Activated naive CD4-positive, alpha-beta T cell treated with anti-CD3 and anti-CD28 coated beads for 36 hours (primary cell): ENCODE data around the gene CDYL2. TPM values are rescaled to one million over a fixed set of nuclear protein-coding genes. Genes with fewer than 3 reads are reported as not detected.

ENCODE experiments used
- CTCF ChIA-PET: fragments of 350-600 bp; sonication (Branson Sonifier 250); formaldehyde crosslinking; loops from one replicate; lab custom pipeline; 2021; ENCODE audit warnings: antibody characterized with exemption; lab: Charles Lee
- DNase-seq: peaks from one replicate; pipeline ENCODE4 v3.0.0-alpha.2; 2020
- H3K27ac Mint-ChIP-seq: one replicate; pipeline ENCODE4 v1.8.0; 2021; ENCODE audit warnings: mild to moderate bottlenecking, mixed read lengths
- H3K27me3 Mint-ChIP-seq: one replicate; pipeline ENCODE4 v1.8.0; 2021; ENCODE audit warnings: low read depth, mixed read lengths
- H3K36me3 Mint-ChIP-seq: one replicate; pipeline ENCODE4 v1.8.0; 2021; ENCODE audit warnings: low read depth, mixed read lengths
- H3K4me1 Mint-ChIP-seq: one replicate; pipeline ENCODE4 v1.8.0; 2021; ENCODE audit warnings: low read depth, mixed read lengths
- H3K4me3 Mint-ChIP-seq: one replicate; pipeline ENCODE4 v1.8.0; 2021; ENCODE audit warnings: mild to moderate bottlenecking, moderate library complexity, mixed read lengths
- H3K9me3 Mint-ChIP-seq: one replicate; pipeline ENCODE4 v1.8.0; 2021; ENCODE audit warnings: mixed read lengths
- intact Hi-C: fragments of 100-400 bp; cut with micrococcal nuclease; formaldehyde crosslinking; loops from one replicate; pipeline ENCODE4 v1.15.1; 2023
- total RNA-seq, 2 experiments: library from RNA; stranded (reverse); gene quantifications; one replicate each; pipeline ENCODE4 v1.2.3, GENCODE V29; 2021

The CDYL2 gene
- total RNA-seq, 2 experiments from 2014 or later, result 10.1 to 12.7 TPM

DNA sequence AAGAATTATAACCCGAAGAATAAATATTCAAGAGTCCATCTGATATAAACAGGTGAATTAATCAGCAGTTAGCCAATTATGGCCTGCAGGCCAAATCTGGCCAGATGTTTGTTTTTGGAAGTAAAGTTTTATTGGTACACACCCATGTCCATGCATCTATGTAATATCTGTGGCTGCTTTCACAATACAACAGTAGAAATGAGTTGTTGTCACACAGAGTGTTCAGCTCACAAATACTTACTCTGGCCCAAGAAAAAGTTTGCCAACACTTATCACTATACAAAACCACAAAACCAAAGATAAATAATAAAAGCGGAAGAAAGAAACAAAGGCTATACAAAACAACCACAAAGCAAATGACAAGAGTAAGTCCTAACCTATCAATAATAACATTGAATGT, 109.4 kb downstream of the CDYL2 start:
- H3K36me3 Mint-ChIP-seq, result peaks cover 4% of the 10 kb centered on the region
- no peaks in the 10 kb centered on the region for H3K27me3 Mint-ChIP-seq
- peaks cover 33% of the 10 kb centered on the region for H3K4me1 Mint-ChIP-seq
- H3K9me3 Mint-ChIP-seq, result peaks cover 5% of the 10 kb centered on the region
- DNase-seq, result no peak
- CTCF ChIA-PET, result interaction anchor here (0.6 kb wide), 1 partner anchor 168 kb away, joined by 3 read pairs; no protein-coding TSS in a partner anchor
- intact Hi-C loops, result no loop called here
- no peak overlapping the region for H3K4me3 Mint-ChIP-seq
- H3K27ac Mint-ChIP-seq, result no peak overlapping the region

DNA sequence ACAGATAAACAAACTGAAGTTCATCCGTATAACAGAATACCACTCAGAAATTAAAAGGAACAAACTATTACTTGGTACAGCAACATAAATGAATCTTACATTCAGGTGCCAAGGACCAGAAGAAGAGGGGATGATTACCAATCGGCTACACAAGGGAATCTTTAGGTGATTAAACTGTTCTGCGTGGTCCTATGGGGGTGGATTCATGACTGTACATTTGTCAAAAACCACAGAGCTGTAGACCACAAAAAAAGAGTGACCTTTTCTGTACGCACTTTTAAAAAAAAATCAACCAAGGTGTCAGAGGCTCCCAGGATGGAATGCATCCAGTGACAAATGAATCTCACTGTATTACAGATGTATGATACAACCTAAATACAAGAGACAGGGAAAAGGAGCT, 110.8 kb downstream of the CDYL2 start:
- H3K4me3 Mint-ChIP-seq, result no peak overlapping the region
- H3K27me3 Mint-ChIP-seq, result no peaks in the 10 kb centered on the region
- no peak for DNase-seq
- intact Hi-C loops, result no loop called here
- CTCF ChIA-PET, result no interaction called here
- no peak overlapping the region for H3K27ac Mint-ChIP-seq
- peaks cover 3% of the 10 kb centered on the region for H3K9me3 Mint-ChIP-seq
- peaks cover 4% of the 10 kb centered on the region for H3K36me3 Mint-ChIP-seq
- H3K4me1 Mint-ChIP-seq, result peaks cover 29% of the 10 kb centered on the region

- Mint-ChIP-seq H3K9me3 (peaks cover 1% of the 10 kb centered on the region), H3K27ac (no peak overlapping the region), H3K27me3 (no peaks in the 10 kb centered on the region), H3K36me3 (peaks cover under 1% of the 10 kb centered on the region), H3K4me1 (peaks cover 29% of the 10 kb centered on the region), H3K4me3 (no peak overlapping the region)
- intact Hi-C loops, result no loop called here
- DNase-seq, result no peak
- CTCF ChIA-PET, result no interaction called here
Observed at GRCh38 chr16:80692270-80692669, 112.1 kb downstream of the CDYL2 start.

DNA sequence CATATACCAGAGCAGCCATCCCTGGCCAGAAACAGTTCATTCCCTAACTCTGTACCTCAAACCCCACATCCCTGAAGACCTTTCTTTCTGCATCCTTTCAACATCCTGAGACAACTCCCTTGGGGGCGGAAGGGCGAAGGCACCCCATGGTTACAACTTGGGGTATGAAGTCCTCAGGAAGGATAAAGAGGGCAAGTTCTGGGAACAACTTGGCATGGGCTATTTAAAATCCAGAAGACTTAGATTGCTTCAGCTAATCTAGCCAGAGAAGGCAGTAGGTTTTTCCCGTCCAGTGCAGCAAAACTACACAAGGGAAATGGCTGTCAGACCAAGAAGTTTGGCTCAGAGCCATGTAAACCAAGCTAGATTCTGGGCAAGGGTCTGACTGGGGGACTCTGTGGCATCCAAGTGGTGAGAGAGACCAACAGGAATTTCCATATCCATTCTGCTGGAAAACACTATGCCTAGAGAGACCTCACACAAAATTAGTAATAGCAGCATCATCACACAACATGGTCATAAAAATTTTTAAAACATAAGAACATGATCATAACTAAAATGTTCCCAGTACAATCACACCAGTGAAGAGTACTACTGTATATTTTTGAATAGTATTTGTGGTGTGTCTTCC, 113.2 kb downstream of the CDYL2 start:
- no peak for DNase-seq
- H3K4me1 Mint-ChIP-seq, result peaks cover 27% of the 10 kb centered on the region
- no peaks in the 10 kb centered on the region for H3K36me3 Mint-ChIP-seq
- H3K27ac Mint-ChIP-seq, result no peak overlapping the region
- no peak overlapping the region for H3K4me3 Mint-ChIP-seq
- no peaks in the 10 kb centered on the region for H3K27me3 Mint-ChIP-seq
- no peaks in the 10 kb centered on the region for H3K9me3 Mint-ChIP-seq
- intact Hi-C loops, result no loop called here
- CTCF ChIA-PET, result no interaction called here

DNA sequence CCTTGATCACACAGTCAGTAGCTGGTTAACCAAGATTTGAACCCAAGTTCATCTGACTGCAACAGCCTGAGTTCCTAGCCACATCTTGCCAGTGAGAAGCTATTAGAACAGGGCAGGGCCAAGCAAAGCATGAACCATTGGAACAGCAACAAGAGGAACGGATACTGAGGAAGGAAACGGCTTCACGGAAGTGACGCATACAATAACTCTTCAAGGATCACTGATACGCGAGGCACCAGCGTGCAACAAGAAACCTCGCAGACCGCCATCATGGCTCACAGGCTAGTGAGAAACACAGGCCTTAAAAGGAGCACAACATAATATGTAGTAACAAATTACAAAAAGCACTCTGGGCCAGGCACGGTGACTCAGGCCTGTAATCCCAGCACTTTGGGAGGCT, 114.9 kb downstream of the CDYL2 start:
- Mint-ChIP-seq H3K36me3 (peaks cover 3% of the 10 kb centered on the region), H3K4me1 (peaks cover 25% of the 10 kb centered on the region), H3K9me3 (no peaks in the 10 kb centered on the region), H3K27ac (no peak overlapping the region), H3K27me3 (no peaks in the 10 kb centered on the region), H3K4me3 (no peak overlapping the region)
- no peak for DNase-seq
- intact Hi-C loops, result no loop called here
- CTCF ChIA-PET, result no interaction called here

- intact Hi-C loops, result no loop called here
- no peaks in the 10 kb centered on the region for H3K27me3 Mint-ChIP-seq
- peaks cover 4% of the 10 kb centered on the region for H3K36me3 Mint-ChIP-seq
- CTCF ChIA-PET, result no interaction called here
- H3K27ac Mint-ChIP-seq, result no peak overlapping the region
- H3K4me1 Mint-ChIP-seq, result peaks cover 13% of the 10 kb centered on the region
- H3K9me3 Mint-ChIP-seq, result no peaks in the 10 kb centered on the region
- DNase-seq, result no peak
- no peak overlapping the region for H3K4me3 Mint-ChIP-seq
Observed at GRCh38 chr16:80687606-80688005, 116.8 kb downstream of the CDYL2 start.

GRCh38 chr16:80684906-80685305, 119.5 kb downstream of the CDYL2 start:
- intact Hi-C loops, result no loop called here
- DNase-seq, result no peak
- Mint-ChIP-seq H3K4me3 (no peak overlapping the region), H3K9me3 (peaks cover under 1% of the 10 kb centered on the region), H3K27me3 (no peaks in the 10 kb centered on the region), H3K4me1 (no peaks in the 10 kb centered on the region), H3K27ac (no peak overlapping the region), H3K36me3 (peaks cover 4% of the 10 kb centered on the region)
- CTCF ChIA-PET, result no interaction called here

- Mint-ChIP-seq H3K27me3 (no peaks in the 10 kb centered on the region), H3K9me3 (peaks cover 7% of the 10 kb centered on the region), H3K36me3 (peaks cover 10% of the 10 kb centered on the region), H3K27ac (no peak overlapping the region), H3K4me1 (no peaks in the 10 kb centered on the region), H3K4me3 (no peak overlapping the region)
- DNase-seq, result no peak
- intact Hi-C loops, result no loop called here
- CTCF ChIA-PET, result no interaction called here
Observed at GRCh38 chr16:80684136-80684765, 120.1 kb downstream of the CDYL2 start.

DNA sequence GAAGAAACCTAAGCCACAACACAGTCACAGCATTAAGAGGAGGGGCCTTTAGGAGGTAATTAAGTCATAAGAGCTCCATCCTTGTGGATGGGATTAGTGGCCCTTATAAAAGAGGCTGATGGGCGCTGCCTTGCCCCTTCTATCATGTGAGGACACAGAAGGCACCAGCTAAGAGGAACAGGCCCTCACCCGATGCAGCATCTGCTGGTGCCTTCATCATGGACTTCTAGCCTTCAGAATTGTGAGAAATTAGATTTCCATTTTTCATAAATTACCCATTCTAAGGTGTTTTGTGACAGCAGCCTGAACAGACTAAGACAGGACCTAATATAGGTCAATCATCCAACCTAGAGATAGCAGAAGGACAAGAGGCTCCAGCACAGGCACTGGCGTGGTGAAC, 120.8 kb downstream of the CDYL2 start:
- H3K4me1 Mint-ChIP-seq, result no peaks in the 10 kb centered on the region
- intact Hi-C loops, result no loop called here
- CTCF ChIA-PET, result no interaction called here
- no peak for DNase-seq
- H3K36me3 Mint-ChIP-seq, result peaks cover 10% of the 10 kb centered on the region
- H3K9me3 Mint-ChIP-seq, result peaks cover 7% of the 10 kb centered on the region
- no peaks in the 10 kb centered on the region for H3K27me3 Mint-ChIP-seq
- H3K4me3 Mint-ChIP-seq, result no peak overlapping the region
- H3K27ac Mint-ChIP-seq, result no peak overlapping the region

DNA sequence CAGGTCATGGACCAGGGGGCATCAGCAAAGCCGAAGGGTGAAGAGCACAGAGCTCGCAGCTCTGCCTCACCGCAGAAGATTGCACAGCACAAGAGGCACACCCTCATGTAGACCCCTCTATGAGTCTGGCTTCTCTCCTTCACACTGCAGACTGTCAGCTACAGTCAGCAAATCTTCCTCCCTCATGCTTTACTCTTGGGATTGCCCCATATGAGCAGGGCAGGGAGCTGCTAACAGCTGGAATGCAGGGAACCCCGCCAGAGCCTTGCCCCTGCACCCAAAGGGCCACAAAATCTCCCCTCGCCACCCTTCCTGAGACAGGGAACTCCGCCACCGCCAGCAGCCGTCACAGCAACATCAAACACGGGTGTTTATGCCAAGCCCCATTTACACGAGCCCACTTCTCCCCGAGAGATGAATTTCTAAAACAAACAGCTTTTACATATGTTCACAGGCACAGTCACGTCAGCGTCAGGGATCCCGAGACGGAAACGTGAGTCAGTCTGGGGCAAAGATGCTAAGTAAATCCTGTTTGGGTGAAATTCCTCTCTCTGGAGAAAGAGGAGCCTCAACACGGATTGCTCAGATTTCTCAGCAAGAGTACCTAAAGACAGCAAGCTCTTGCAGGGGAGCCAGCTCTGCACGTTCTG, 121.9 kb downstream of the CDYL2 start:
- Mint-ChIP-seq H3K36me3 (peaks cover 10% of the 10 kb centered on the region), H3K4me1 (no peaks in the 10 kb centered on the region), H3K9me3 (peaks cover 7% of the 10 kb centered on the region), H3K27me3 (no peaks in the 10 kb centered on the region), H3K27ac (no peak overlapping the region), H3K4me3 (no peak overlapping the region)
- DNase-seq, result no peak
- intact Hi-C loops, result no loop called here
- CTCF ChIA-PET, result no interaction called here

DNA sequence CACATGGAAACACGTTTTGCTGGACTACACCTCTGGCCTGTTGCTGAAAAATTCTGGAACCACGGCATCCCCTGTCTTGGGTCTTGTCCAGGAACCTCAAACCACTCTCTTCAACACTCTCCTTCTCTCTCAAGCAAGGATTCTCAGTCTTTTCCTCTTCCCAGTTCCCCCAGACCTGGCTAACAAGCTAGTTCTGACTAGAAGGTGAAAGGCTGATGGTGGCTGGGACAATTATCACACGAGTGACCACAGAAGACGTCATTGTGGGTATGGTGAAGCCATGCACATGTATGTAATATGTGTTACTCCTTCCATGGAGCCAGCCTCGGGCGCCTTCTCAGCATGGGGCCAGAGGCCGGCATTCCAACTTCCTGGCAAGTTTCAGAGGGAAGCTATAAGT, 123.0 kb downstream of the CDYL2 start:
- intact Hi-C loops, result no loop called here
- Mint-ChIP-seq H3K36me3 (peaks cover 10% of the 10 kb centered on the region), H3K27me3 (no peaks in the 10 kb centered on the region), H3K27ac (no peak overlapping the region), H3K9me3 (peaks cover 7% of the 10 kb centered on the region), H3K4me1 (peaks cover 7% of the 10 kb centered on the region), H3K4me3 (no peak overlapping the region)
- CTCF ChIA-PET, result interaction anchor here (0.6 kb wide), 1 partner anchor 524 kb away, joined by 4 read pairs; no protein-coding TSS in a partner anchor
- DNase-seq, result no peak

GRCh38 chr16:80680839-80681238, 123.6 kb downstream of the CDYL2 start:
- Mint-ChIP-seq H3K4me1 (peaks cover 12% of the 10 kb centered on the region), H3K36me3 (peaks cover 10% of the 10 kb centered on the region), H3K4me3 (no peak overlapping the region), H3K27ac (no peak overlapping the region), H3K27me3 (no peaks in the 10 kb centered on the region), H3K9me3 (peaks cover 7% of the 10 kb centered on the region)
- CTCF ChIA-PET, result no interaction called here
- no peak for DNase-seq
- intact Hi-C loops, result no loop called here

DNA sequence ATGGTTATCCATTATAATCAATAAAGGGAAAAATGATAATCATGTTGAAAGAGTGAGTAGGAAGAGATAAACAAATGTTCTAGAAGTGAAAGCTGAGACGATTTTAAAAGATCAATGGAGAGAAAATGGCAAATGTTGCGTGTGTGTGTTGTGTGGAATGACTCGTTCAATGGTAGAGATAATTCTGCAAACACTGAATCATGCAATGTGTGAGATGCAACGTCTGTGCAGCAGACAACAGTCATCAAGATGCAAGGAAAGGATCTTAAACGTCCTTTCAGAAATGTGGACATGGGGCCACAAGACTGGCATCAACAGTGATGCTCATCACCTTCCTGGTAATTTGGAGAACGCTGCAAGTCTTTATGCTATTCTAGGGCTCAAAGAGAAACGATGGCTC, 124.4 kb downstream of the CDYL2 start:
- CTCF ChIA-PET, result no interaction called here
- DNase-seq, result no peak
- Mint-ChIP-seq H3K4me1 (peaks cover 12% of the 10 kb centered on the region), H3K9me3 (peaks cover 7% of the 10 kb centered on the region), H3K4me3 (no peak overlapping the region), H3K27ac (no peak overlapping the region), H3K27me3 (no peaks in the 10 kb centered on the region), H3K36me3 (peaks cover 10% of the 10 kb centered on the region)
- intact Hi-C loops, result no loop called here
